DOHH2 (cell line): Measurements from ENCODE around the gene TSNAX.

Source experiments
- H3F3A ChIP-seq: fragments of 200-600 bp; sonication (generic), shearing (Covaris generic); 2 replicates; pipeline ENCODE4 v1.6.0; 2016; ENCODE audit warnings: antibody characterized with exemption, mild to moderate bottlenecking; ENCODE audit not compliant: control insufficient read depth, insufficient read depth
- H3K27ac ChIP-seq: fragments of 200-600 bp; sonication (generic); 2 replicates; pipeline ENCODE4 v1.5.1; 2014; ENCODE audit warnings: low read depth, mild to moderate bottlenecking, low read length, moderate library complexity
- H3K27me3 ChIP-seq: fragments of 200-600 bp; sonication (generic); 2 replicates; pipeline ENCODE4 v1.6.1; 2014; ENCODE audit warnings: mild to moderate bottlenecking, low read length, mixed read lengths; ENCODE audit not compliant: control insufficient read depth
- H3K36me3 ChIP-seq: fragments of 200-600 bp; sonication (generic); 2 replicates; pipeline ENCODE4 v1.6.1; 2014; ENCODE audit warnings: mild to moderate bottlenecking, low read length, moderate library complexity, mixed read lengths; ENCODE audit not compliant: control insufficient read depth
- H3K4me1 ChIP-seq: fragments of 200-600 bp; sonication (generic); 2 replicates; pipeline ENCODE4 v1.6.1; 2014; ENCODE audit warnings: mild to moderate bottlenecking, low read length, mixed read lengths; ENCODE audit not compliant: control insufficient read depth
- H3K4me2 ChIP-seq: fragments of 200-600 bp; sonication (generic); 2 replicates; pipeline ENCODE4 v1.6.0; 2014; ENCODE audit warnings: mild to moderate bottlenecking, low read length, moderate library complexity
- H3K4me3 ChIP-seq: fragments of 200-600 bp; sonication (generic); 2 replicates; pipeline ENCODE4 v1.5.1; 2014; ENCODE audit warnings: mild to moderate bottlenecking, low read length, mixed read lengths
- H3K79me2 ChIP-seq: fragments of 200-600 bp; sonication (generic); 2 replicates; pipeline ENCODE4 v1.6.1; 2014; ENCODE audit warnings: mild to moderate bottlenecking, low read length, mixed read lengths; ENCODE audit not compliant: control insufficient read depth
- H3K9me2 ChIP-seq: fragments of 200-600 bp; sonication (generic); replicated peaks from 2 replicates; pipeline ENCODE4 v1.6.1; 2014; ENCODE audit warnings: mild to moderate bottlenecking, low read length, mixed read lengths; ENCODE audit not compliant: control insufficient read depth
- H3K9me3 ChIP-seq: fragments of 200-600 bp; sonication (generic); 2 replicates; pipeline ENCODE4 v1.6.1; 2014; ENCODE audit warnings: antibody characterized with exemption, low read length, mixed read lengths; ENCODE audit not compliant: control insufficient read depth, insufficient read depth
- H4K20me1 ChIP-seq: fragments of 200-600 bp; sonication (generic); 2 replicates; pipeline ENCODE4 v1.6.0; 2014; ENCODE audit warnings: low read depth, mild to moderate bottlenecking, antibody characterized with exemption, low read length, moderate library complexity; ENCODE audit not compliant: control insufficient read depth, insufficient read depth
- CTCF ChIP-seq: fragments of 200-600 bp; sonication (generic); IDR thresholded peaks from one replicate; pipeline ENCODE4 v1.5.1; 2014; ENCODE audit warnings: antibody characterized with exemption, mild to moderate bottlenecking, low read depth, low read length; ENCODE audit not compliant: poor library complexity, severe bottlenecking
- EZH2phosphoT487 ChIP-seq: fragments of 200-600 bp; sonication (generic); IDR thresholded peaks from 2 replicates; pipeline ENCODE4 v1.6.1; 2017; ENCODE audit warnings: borderline replicate concordance, mild to moderate bottlenecking, antibody characterized with exemption, low read length, moderate library complexity, mixed read lengths

The TSNAX gene

GRCh38 chr1:231533240-231533639, 4.8 kb downstream of the TSNAX start:
- H3K79me2 ChIP-seq, result peaks cover 57% of the 10 kb centered on the region
- TF ChIP-seq CTCF, result no peak
- TF ChIP-seq EZH2phosphoT487, result no peak
- no peak overlapping the region for H3K4me2 ChIP-seq
- peaks cover 69% of the 10 kb centered on the region for H3K36me3 ChIP-seq
- H3K9me2 ChIP-seq, result no peaks in the 10 kb centered on the region
- H3K9me3 ChIP-seq, result no peaks in the 10 kb centered on the region
- no peak overlapping the region for H3K27ac ChIP-seq
- no peak overlapping the region for H3K4me3 ChIP-seq
- H4K20me1 ChIP-seq, result no peaks in the 10 kb centered on the region
- H3K27me3 ChIP-seq, result no peaks in the 10 kb centered on the region
- H3K4me1 ChIP-seq, result peaks cover 13% of the 10 kb centered on the region
- H3F3A ChIP-seq, result no peaks in the 10 kb centered on the region

GRCh38 chr1:231534703-231535159, 6.3 kb downstream of the TSNAX start:
- H3K27me3 ChIP-seq, result no peaks in the 10 kb centered on the region
- no peaks in the 10 kb centered on the region for H3K9me2 ChIP-seq
- no peaks in the 10 kb centered on the region for H3F3A ChIP-seq
- H3K9me3 ChIP-seq, result no peaks in the 10 kb centered on the region
- H3K27ac ChIP-seq, result no peak overlapping the region
- no peak overlapping the region for H3K4me2 ChIP-seq
- no peak overlapping the region for H3K4me3 ChIP-seq
- peaks cover 7% of the 10 kb centered on the region for H3K4me1 ChIP-seq
- TF ChIP-seq CTCF (no peak), EZH2phosphoT487 (no peak)
- H3K36me3 ChIP-seq, result peaks cover 80% of the 10 kb centered on the region
- H4K20me1 ChIP-seq, result no peaks in the 10 kb centered on the region
- H3K79me2 ChIP-seq, result peaks cover 47% of the 10 kb centered on the region

GRCh38 chr1:231536099-231536498, 7.6 kb downstream of the TSNAX start:
- no peak overlapping the region for H3K4me2 ChIP-seq
- no peaks in the 10 kb centered on the region for H4K20me1 ChIP-seq
- TF ChIP-seq CTCF (no peak), EZH2phosphoT487 (no peak)
- peaks cover 9% of the 10 kb centered on the region; the same call in 1 of the 2 replicates for H3K9me3 ChIP-seq
- no peaks in the 10 kb centered on the region for H3K27me3 ChIP-seq
- no peak overlapping the region for H3K4me3 ChIP-seq
- no peaks in the 10 kb centered on the region for H3K9me2 ChIP-seq
- H3K79me2 ChIP-seq, result peaks cover 39% of the 10 kb centered on the region
- H3K4me1 ChIP-seq, result no peaks in the 10 kb centered on the region
- H3K36me3 ChIP-seq, result peaks cover 88% of the 10 kb centered on the region
- H3K27ac ChIP-seq, result no peak overlapping the region
- no peaks in the 10 kb centered on the region for H3F3A ChIP-seq
